ENCODE measurements around the gene IGFBP3. TPM values are rescaled to one million over a fixed set of nuclear protein-coding genes. Genes with fewer than 3 reads are reported as not detected.

Gene IGFBP3
- total RNA-seq, 1 experiment from 2014 or later, result 4.1 TPM

- Histone ChIP-seq H4K20me1 (ENCODE audit: insufficient read depth) (no peaks in the 10 kb centered on the region), H3K4me2 (ENCODE audit: low read length) (no peak overlapping the region), H3K27me3 (ENCODE audit: insufficient read depth, low read length) (no peaks in the 10 kb centered on the region), H3K36me3 (ENCODE audit: control insufficient read depth in 1 of 2, insufficient read depth in 2 of 2, low read length in 2 of 2) (no peaks in the 10 kb centered on the region), H3K9me2 (ENCODE audit: insufficient read depth) (no peaks in the 10 kb centered on the region), H3K4me3 (replicated peaks in 1 of 2; ENCODE audit: low read depth in 1 of 2, low read length in 2 of 2) (no peak overlapping the region), H3K9me3 (ENCODE audit: control insufficient read depth in 1 of 2, insufficient read depth in 1 of 2, low read depth in 1 of 2, low read length in 2 of 2) (no peaks in the 10 kb centered on the region), H3K27ac (ENCODE audit: low read depth, low read length) (no peak overlapping the region), H2AFZ (ENCODE audit: low read depth, low read length, poor library complexity, severe bottlenecking) (no peak overlapping the region), H3K79me2 (ENCODE audit: insufficient read depth, low read length) (no peaks in the 10 kb centered on the region), H3K4me1 (ENCODE audit: control insufficient read depth in 1 of 2, insufficient read depth in 2 of 2, low read length in 2 of 2) (no peaks in the 10 kb centered on the region), H3K9ac (ENCODE audit: low read length) (no peak overlapping the region)
- intact Hi-C loops (cut with micrococcal nuclease), result no loop called here
- RAD21 ChIA-PET (ENCODE audit: low non-redundant PET in 1 of 2, low total read pairs in 2 of 2, uncharacterized antibody in 2 of 2, unreplicated experiment in 2 of 2), result no interaction called here
- ATAC-seq (no peak), DNase-seq (ENCODE audit: low read depth, low spot score) (no peak)
- POLR2A ChIA-PET, result no interaction called here
- no peak for TF ChIP-seq POLR2A (IDR thresholded peaks at IDR 0.05; ENCODE audit: borderline replicate concordance, extremely low read depth, insufficient read depth, insufficient read length)
- no peak for TF ChIP-seq ZBTB33 (IDR thresholded peaks at IDR 0.05; ENCODE audit: extremely low read depth, insufficient replicate concordance, low read length)
- no peak for TF ChIP-seq RAD21 (IDR thresholded peaks at IDR 0.05; ENCODE audit: low read depth)
- TF ChIP-seq SIN3A (IDR thresholded peaks at IDR 0.05; ENCODE audit: low read depth), result no peak
- TF ChIP-seq ZFX (IDR thresholded peaks at IDR 0.05), result no peak
- TF ChIP-seq, protein P1, sequence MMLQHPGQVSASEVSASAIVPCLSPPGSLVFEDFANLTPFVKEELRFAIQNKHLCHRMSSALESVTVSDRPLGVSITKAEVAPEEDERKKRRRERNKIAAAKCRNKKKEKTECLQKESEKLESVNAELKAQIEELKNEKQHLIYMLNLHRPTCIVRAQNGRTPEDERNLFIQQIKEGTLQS (IDR thresholded peaks at IDR 0.05), result no peak
- no peak for TF ChIP-seq EZH2phosphoT487 (IDR thresholded peaks at IDR 0.05; ENCODE audit: borderline replicate concordance)
- no peak for TF ChIP-seq ELF1 (IDR thresholded peaks at IDR 0.05; ENCODE audit: borderline replicate concordance, low read depth)
- no peak for TF ChIP-seq TCF7L2 (IDR thresholded peaks at IDR 0.05; ENCODE audit: borderline replicate concordance, extremely low read depth, insufficient read depth, insufficient read length)
- TF ChIP-seq CBX3 (IDR thresholded peaks at IDR 0.05; ENCODE audit: low read depth), result no peak
- TF ChIP-seq EGR1 (IDR thresholded peaks at IDR 0.05; ENCODE audit: low read depth), result no peak
- TF ChIP-seq SRF (IDR thresholded peaks at IDR 0.05; ENCODE audit: low read depth), result no peak
- TF ChIP-seq CTCF (IDR thresholded peaks at IDR 0.05 in 2 of 3, conservative IDR thresholded peaks at IDR 0.05 in 1 of 3; ENCODE audit: borderline replicate concordance in 1 of 3, insufficient read depth in 1 of 3, low read depth in 2 of 3, low read length in 2 of 3), result no peak
- no peak for TF ChIP-seq CEBPB (IDR thresholded peaks at IDR 0.05; ENCODE audit: low read depth)
- no TSS peak for BruUV-seq (replicated peaks)
- CTCF ChIA-PET, result interaction anchor here (0.9 kb wide), 1 partner anchor 30 kb away, joined by 3 read pairs; no protein-coding TSS in a partner anchor
These were observed 19.5 kb downstream of the IGFBP3 start for GRCh38 chr7:45901566-45901965.

Data from HCT116 (cell line).